ENCODE measurements around the gene PACSIN2.
"Not testable (repeated sequence)": the region's sequence is repeated elsewhere in the genome, so short reads cannot be mapped to it uniquely, and the experiment has no call there.

Gene PACSIN2

GRCh38 chr22:43014869-43015676 lies at the start of gene PACSIN2:
Gene PACSIN2, minus strand, starts transcription at chr22:43015149. Its CDS starts 103,069 bp downstream, at chr22:42912080.
- peak; percentile 80 for DNase-seq

- no peak for DNase-seq
These were observed 45.2 kb upstream of the PACSIN2 start for GRCh38 chr22:43060183-43060582.

GRCh38 chr22:43057641-43058040 lies 42.7 kb upstream of the PACSIN2 start:
- DNase-seq = no peak

- DNase-seq = no peak
These were observed 38.2 kb upstream of the PACSIN2 start for GRCh38 chr22:43053176-43053575.

GRCh38 chr22:43050995-43051394 lies 36.0 kb upstream of the PACSIN2 start:
- DNase-seq = no peak

GRCh38 chr22:43047605-43048004 lies 32.7 kb upstream of the PACSIN2 start:
- DNase-seq = no peak

- DNase-seq = no peak
These were observed 29.4 kb upstream of the PACSIN2 start for GRCh38 chr22:43044290-43044712.

GRCh38 chr22:43042101-43042780 lies 27.3 kb upstream of the PACSIN2 start:
- DNase-seq = peak; percentile 41

GRCh38 chr22:43039800-43040199 lies 24.9 kb upstream of the PACSIN2 start:
- no peak for DNase-seq

- no peak for DNase-seq
These were observed 23.4 kb upstream of the PACSIN2 start for GRCh38 chr22:43038325-43038724.

GRCh38 chr22:43036282-43036829 lies 21.4 kb upstream of the PACSIN2 start:
- DNase-seq = no peak

GRCh38 chr22:43035250-43035649 lies 20.3 kb upstream of the PACSIN2 start:
- no peak for DNase-seq

- DNase-seq = no peak
These were observed 16.7 kb upstream of the PACSIN2 start for GRCh38 chr22:43031617-43032016.

GRCh38 chr22:43018615-43019014 lies 3.7 kb upstream of the PACSIN2 start:
- DNase-seq = no peak

GRCh38 chr22:43017525-43018460 lies 2.8 kb upstream of the PACSIN2 start:
- no peak for DNase-seq

GRCh38 chr22:43016150-43016549 lies 1.2 kb upstream of the PACSIN2 start:
- DNase-seq = not testable (repeated sequence)

GRCh38 chr22:43015677-43016042 lies 711 bp upstream of the PACSIN2 start:
- DNase-seq = no peak

- no peak for DNase-seq
These were observed 557 bp downstream of the PACSIN2 start for GRCh38 chr22:43014316-43014868.

GRCh38 chr22:43013355-43014315 lies 1.3 kb downstream of the PACSIN2 start:
- no peak for DNase-seq

GRCh38 chr22:43012390-43012789 lies 2.6 kb downstream of the PACSIN2 start:
- DNase-seq = no peak

GRCh38 chr22:43011079-43011478 lies 3.9 kb downstream of the PACSIN2 start:
- DNase-seq = no peak

All from NCI-H2029 treated with DMSO at 0.1 percent for 48 hours (cell line).